Activated CD4-positive, alpha-beta memory T cell treated with anti-CD3 and anti-CD28 coated beads for 36 hours (primary cell): ENCODE results near the gene FAM193A. TPM values are rescaled to one million over a fixed set of nuclear protein-coding genes. Genes with fewer than 3 reads are reported as not detected.
"Not testable (repeated sequence)": the region's sequence is repeated elsewhere in the genome, so short reads cannot be mapped to it uniquely, and the experiment has no call there.

Experiments used
- CTCF ChIA-PET: fragments of 350-600 bp; sonication (Branson Sonifier 250); formaldehyde crosslinking; loops from one replicate; lab custom pipeline; 2021; ENCODE audit warnings: antibody characterized with exemption, inconsistent platforms; lab: Charles Lee
- POLR2A ChIA-PET: fragments of 350-600 bp; sonication (Branson Sonifier 250); formaldehyde crosslinking; loops from one replicate; lab custom pipeline; 2021; ENCODE audit warnings: antibody characterized with exemption; lab: Charles Lee
- DNase-seq: peaks from one replicate; pipeline ENCODE4 v3.0.0-alpha.2; 2020
- H3K27ac Mint-ChIP-seq: one replicate; pipeline ENCODE4 v1.8.0; 2021; ENCODE audit warnings: mixed read lengths
- H3K27me3 Mint-ChIP-seq: one replicate; pipeline ENCODE4 v1.8.0; 2021; ENCODE audit warnings: mixed read lengths
- H3K36me3 Mint-ChIP-seq: one replicate; pipeline ENCODE4 v1.8.0; 2021; ENCODE audit warnings: mixed read lengths
- H3K4me1 Mint-ChIP-seq: one replicate; pipeline ENCODE4 v1.8.0; 2021; ENCODE audit warnings: low read depth, mixed read lengths
- H3K4me3 Mint-ChIP-seq: one replicate; pipeline ENCODE4 v1.8.0; 2021; ENCODE audit warnings: mild to moderate bottlenecking, mixed read lengths
- H3K9me3 Mint-ChIP-seq: one replicate; pipeline ENCODE4 v1.8.0; 2021; ENCODE audit warnings: mixed read lengths
- intact Hi-C: fragments of 100-400 bp; cut with micrococcal nuclease; formaldehyde crosslinking; loops from one replicate; pipeline ENCODE4 v1.15.1; 2023
- total RNA-seq, 2 experiments: library from RNA; stranded (reverse); gene quantifications; one replicate each; pipeline ENCODE4 v1.2.3, GENCODE V29; 2021

FAM193A gene
- total RNA-seq, 2 experiments from 2014 or later, result 21.7 to 22.6 TPM

DNA sequence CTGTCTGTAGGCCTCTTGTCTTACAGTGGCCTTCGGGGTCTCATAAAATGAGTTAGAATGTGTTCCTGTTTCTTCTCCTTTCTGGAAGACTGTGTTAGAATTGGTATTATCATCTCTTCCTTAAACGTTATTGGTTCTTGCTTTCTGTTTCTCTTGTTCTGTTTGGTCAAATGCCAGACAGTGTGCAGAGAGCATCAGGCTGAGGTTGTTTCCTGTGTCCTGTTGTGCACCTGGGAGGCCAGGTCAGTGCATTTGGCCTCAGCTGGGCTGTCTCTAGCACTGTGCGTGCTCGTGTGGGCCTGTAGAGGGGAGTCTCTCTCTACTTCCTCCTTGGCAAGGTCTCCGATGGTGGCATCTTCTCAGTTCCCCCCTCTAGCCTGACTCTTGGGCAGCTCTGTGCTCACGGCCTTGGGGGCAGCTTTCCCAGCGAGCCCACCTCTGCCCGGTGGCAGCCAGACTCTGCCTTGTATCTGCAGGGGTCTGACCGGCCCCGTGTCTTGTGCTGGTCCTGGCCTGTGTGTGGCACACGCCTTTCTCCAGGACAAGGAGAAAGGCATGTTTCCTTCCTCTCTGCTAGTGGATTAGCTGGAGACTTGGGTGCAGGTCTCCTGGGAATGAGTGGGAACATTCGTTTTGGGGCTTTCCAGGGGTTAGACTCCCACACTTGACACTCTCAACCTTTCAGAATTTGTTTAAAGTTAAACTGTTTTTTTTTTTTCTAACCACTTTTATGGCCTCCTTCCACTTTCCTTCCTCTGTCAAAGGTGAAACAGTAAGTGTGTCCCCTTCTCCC lies 62.3 kb downstream of the FAM193A start:
- H3K9me3 Mint-ChIP-seq, result no peaks in the 10 kb centered on the region
- H3K4me3 Mint-ChIP-seq, result no peak overlapping the region
- ChIA-PET POLR2A (no interaction called here), CTCF (interaction anchor here (0.6 kb wide), 1 partner anchor 763 kb away, joined by 3 read pairs; no protein-coding TSS in a partner anchor)
- intact Hi-C loops, result no loop called here
- peak overlapping the region; percentile 60 for H3K27ac Mint-ChIP-seq
- DNase-seq, result no peak
- H3K4me1 Mint-ChIP-seq, result peaks cover 50% of the 10 kb centered on the region
- peaks cover 9% of the 10 kb centered on the region for H3K36me3 Mint-ChIP-seq
- no peaks in the 10 kb centered on the region for H3K27me3 Mint-ChIP-seq

DNA sequence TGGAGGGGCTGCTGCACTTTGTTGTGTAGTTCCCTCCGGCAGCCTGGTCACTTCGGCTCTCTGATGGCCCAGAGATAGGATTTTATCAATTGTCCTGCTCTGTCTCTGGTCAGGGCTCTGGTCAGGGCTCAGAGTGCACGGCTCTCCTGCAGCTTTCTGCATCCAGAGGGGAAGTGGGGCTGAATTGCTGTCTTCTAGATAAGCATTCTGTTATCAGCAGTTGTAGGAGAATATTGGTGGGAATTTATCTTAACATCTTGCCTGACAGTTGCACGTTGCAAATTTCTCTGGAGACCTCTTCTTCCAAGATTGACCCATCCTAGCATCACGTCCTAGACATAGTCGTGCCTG lies 62.8 kb downstream of the FAM193A start:
- Mint-ChIP-seq H3K9me3 (no peaks in the 10 kb centered on the region), H3K4me3 (no peak overlapping the region), H3K36me3 (peaks cover 9% of the 10 kb centered on the region), H3K4me1 (peaks cover 47% of the 10 kb centered on the region), H3K27me3 (no peaks in the 10 kb centered on the region), H3K27ac (peak overlapping the region; percentile 60)
- CTCF ChIA-PET, result interaction anchor here (0.6 kb wide), 1 partner anchor 763 kb away, joined by 3 read pairs; no protein-coding TSS in a partner anchor
- no peak for DNase-seq
- intact Hi-C loops, result no loop called here
- POLR2A ChIA-PET, result no interaction called here

DNA sequence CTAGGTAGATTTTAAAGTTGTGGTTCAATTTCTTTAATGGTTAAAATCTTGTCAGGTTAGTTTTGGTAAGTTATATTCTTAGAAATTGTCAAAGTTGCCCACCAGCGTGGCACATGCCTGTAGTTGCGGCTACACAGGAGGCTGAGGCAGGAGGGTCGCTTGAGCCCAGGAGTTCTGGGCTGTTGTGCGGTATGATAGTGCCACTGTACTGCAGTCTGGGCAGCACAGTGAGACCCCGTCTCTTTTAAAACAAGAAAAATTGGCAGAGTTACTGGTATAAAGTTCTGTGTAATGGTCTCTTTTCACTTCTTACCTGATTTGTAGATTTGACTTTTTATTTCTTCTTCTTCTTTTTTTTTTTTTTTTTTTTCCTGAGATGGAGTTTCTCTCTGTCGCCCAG lies 64.4 kb downstream of the FAM193A start:
- no peak overlapping the region for H3K4me3 Mint-ChIP-seq
- no peak overlapping the region for H3K27ac Mint-ChIP-seq
- intact Hi-C loops, result no loop called here
- peaks cover 13% of the 10 kb centered on the region for H3K36me3 Mint-ChIP-seq
- H3K27me3 Mint-ChIP-seq, result no peaks in the 10 kb centered on the region
- DNase-seq, result no peak
- CTCF ChIA-PET, result no interaction called here
- POLR2A ChIA-PET, result no interaction called here
- no peaks in the 10 kb centered on the region for H3K9me3 Mint-ChIP-seq
- H3K4me1 Mint-ChIP-seq, result peaks cover 49% of the 10 kb centered on the region

DNA sequence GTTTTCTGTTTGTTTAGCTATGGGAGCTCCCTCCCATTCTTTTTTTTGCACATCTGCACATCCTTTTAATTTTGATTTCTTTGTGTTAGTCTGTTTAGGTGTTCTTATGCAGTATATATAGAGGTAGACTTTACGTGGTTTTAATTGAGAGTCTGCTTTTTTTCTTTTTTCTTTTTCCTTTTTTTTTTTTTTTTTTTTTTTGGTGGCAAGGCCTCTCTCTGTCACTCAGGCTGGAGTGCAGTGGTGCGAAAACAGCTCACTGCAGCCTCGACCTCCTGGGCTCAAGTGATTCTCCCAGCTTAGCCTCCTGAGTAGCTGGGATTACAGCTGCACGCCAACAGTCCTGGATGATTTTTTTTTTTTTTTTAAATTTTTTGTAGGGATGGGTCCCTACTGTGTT lies 68.2 kb downstream of the FAM193A start:
- POLR2A ChIA-PET, result interaction anchor here (0.6 kb wide), 1 partner anchor 350 kb away, joined by 3 read pairs; no protein-coding TSS in a partner anchor
- no peaks in the 10 kb centered on the region for H3K9me3 Mint-ChIP-seq
- intact Hi-C loops, result no loop called here
- CTCF ChIA-PET, result no interaction called here
- H3K27me3 Mint-ChIP-seq, result no peaks in the 10 kb centered on the region
- no peak overlapping the region for H3K4me3 Mint-ChIP-seq
- H3K36me3 Mint-ChIP-seq, result peaks cover 6% of the 10 kb centered on the region
- no peak overlapping the region for H3K27ac Mint-ChIP-seq
- DNase-seq, result no peak
- peaks cover 21% of the 10 kb centered on the region for H3K4me1 Mint-ChIP-seq

DNA sequence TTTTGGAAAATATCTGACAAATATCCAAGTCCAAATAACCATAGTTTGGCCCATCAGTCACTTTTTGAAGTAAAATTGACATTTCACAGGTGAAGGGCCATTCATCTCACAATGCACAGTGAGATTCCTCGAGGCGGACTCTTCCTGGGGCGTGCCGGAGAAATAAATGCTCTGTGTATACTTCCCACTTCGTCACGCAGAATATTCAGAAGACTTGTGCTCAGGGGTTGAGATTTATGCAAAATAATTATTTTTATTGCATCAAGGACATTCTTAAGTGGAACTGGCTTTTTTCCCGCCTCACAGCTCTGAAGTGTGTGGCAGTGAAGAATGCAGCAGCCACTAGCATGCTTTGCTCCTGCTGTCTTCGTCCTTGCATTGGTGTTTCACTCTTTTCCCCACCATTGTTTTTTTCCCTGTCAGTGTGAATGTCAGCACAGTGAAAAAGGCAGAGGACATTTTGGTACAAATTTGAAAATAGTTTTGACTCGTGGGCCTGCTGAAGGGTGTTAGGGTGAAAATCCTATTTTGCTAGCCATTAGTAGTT lies 70.6 kb downstream of the FAM193A start:
- Mint-ChIP-seq H3K4me3 (no peak overlapping the region), H3K4me1 (peaks cover 25% of the 10 kb centered on the region), H3K9me3 (no peaks in the 10 kb centered on the region), H3K27ac (no peak overlapping the region), H3K36me3 (peaks cover 4% of the 10 kb centered on the region), H3K27me3 (no peaks in the 10 kb centered on the region)
- intact Hi-C loops, result no loop called here
- no peak for DNase-seq
- ChIA-PET CTCF (interaction anchor here (0.6 kb wide), 1 partner anchor 35 kb away, joined by 3 read pairs; no protein-coding TSS in a partner anchor), POLR2A (no interaction called here)

DNA sequence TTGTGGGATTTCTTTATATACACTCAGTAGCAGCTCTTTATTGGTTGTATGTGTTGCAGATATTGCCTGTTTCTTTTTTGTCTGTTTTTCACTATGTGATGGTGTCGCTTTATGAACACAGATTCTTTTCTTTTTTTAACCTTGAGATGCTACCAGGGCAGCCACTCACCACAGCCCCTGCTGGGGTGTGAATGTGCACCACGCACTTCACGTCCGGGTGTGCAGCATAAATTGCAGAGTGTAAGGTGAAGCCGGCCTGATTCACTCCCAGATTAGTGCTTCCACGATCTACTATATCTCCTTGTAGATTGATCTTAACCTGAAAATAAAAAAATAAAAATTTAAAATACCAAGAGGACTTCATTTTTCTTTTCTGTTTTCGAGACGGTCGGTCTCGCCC lies 71.4 kb downstream of the FAM193A start:
- H3K27me3 Mint-ChIP-seq, result no peaks in the 10 kb centered on the region
- CTCF ChIA-PET, result no interaction called here
- no peaks in the 10 kb centered on the region for H3K9me3 Mint-ChIP-seq
- peaks cover 27% of the 10 kb centered on the region for H3K4me1 Mint-ChIP-seq
- peaks cover 4% of the 10 kb centered on the region for H3K36me3 Mint-ChIP-seq
- POLR2A ChIA-PET, result no interaction called here
- DNase-seq, result no peak
- intact Hi-C loops, result no loop called here
- H3K27ac Mint-ChIP-seq, result no peak overlapping the region
- H3K4me3 Mint-ChIP-seq, result no peak overlapping the region

DNA sequence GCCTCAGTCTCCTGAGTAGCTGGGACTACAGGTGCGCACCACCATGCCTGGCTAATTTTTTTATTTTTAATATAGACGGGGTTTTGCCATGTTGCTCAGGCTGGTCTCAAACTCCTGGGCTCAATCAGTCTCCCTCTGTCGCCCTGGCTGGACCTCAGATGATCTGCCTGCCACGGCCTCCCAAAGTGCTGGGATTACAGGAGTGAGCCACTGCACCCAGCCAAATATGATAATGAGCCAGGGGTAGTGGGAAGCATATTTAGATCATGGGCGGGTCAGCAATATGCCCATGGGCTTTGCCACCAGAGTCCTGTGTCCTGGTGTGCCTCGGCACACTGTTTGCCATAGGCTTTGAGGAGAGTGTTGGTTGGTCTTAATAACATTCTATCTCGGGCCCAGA lies 71.8 kb downstream of the FAM193A start:
- Mint-ChIP-seq H3K9me3 (no peaks in the 10 kb centered on the region), H3K27ac (no peak overlapping the region), H3K4me3 (no peak overlapping the region), H3K27me3 (no peaks in the 10 kb centered on the region), H3K36me3 (peaks cover 4% of the 10 kb centered on the region), H3K4me1 (peaks cover 28% of the 10 kb centered on the region)
- intact Hi-C loops, result no loop called here
- DNase-seq, result no peak
- ChIA-PET POLR2A (no interaction called here), CTCF (no interaction called here)

DNA sequence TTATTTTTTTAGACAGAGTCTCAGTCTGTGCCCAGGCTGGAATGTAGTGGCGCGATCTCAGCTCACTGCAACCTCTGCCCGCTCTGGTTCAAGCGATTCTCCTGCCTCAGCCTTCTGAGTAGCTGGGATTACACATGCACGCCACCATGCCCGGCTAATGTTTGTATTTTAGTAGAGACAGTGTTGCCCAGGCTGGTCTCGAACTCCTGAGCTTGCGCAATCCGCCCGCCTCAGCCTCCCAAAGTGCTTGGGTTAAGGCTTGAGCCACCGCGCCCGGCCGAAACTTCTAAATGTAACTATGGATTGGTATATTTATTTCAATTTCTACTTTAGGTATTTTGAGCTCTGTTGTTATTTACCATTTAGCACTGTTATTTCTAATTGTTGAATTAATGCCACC lies 79.4 kb downstream of the FAM193A start:
- POLR2A ChIA-PET, result no interaction called here
- CTCF ChIA-PET, result no interaction called here
- peaks cover 32% of the 10 kb centered on the region for H3K4me1 Mint-ChIP-seq

DNA sequence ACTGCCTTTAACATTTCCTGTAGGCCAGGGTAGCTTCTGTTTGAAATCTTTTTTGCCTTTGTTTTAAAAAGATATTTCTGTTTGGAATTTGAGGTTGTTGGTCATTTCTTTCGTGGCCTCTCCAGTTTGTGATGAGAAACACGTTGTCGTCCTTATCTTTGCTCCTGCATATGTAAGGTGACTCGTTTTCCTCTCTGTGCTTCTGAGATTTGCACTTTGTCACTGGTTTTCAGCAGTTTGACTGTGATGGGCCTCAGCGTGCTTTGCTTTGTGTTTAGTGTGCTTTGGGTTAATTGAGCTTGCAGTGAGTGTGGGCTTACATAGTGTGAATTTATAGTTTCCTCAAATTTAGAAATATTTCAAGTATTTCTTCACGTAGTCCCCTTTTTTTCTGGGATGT lies 81.5 kb downstream of the FAM193A start:
- CTCF ChIA-PET, result no interaction called here
- no peak overlapping the region for H3K4me3 Mint-ChIP-seq
- no peaks in the 10 kb centered on the region for H3K9me3 Mint-ChIP-seq

More for the DNA sequence above, 79.4 kb downstream of the FAM193A start:
- Mint-ChIP-seq H3K27me3 (no peaks in the 10 kb centered on the region), H3K36me3 (no peaks in the 10 kb centered on the region), H3K27ac (no peak overlapping the region), H3K4me3 (no peak overlapping the region), H3K9me3 (no peaks in the 10 kb centered on the region)
- DNase-seq, result no peak
- intact Hi-C loops, result no loop called here

DNA sequence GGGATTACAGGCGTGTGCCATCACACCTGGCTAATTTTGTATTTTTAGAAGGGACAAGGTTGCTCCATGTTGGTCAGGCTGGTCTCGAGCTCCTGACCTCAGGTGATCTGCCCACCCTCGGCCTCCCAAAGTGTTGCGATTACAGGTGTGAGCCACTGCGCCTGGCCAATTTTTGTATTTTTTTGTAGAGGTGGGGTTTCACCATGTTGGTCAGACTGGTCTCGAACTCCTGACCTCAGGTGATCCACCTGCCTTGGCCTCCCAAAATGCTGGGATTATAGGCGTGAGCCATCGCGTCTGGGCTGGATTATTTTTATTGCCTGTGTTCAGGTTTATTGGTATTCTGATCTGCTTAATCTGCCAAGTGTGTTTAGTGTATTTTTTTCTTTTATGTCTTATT lies 82.3 kb downstream of the FAM193A start:
- H3K4me3 Mint-ChIP-seq, H3K36me3 Mint-ChIP-seq, DNase-seq, CTCF ChIA-PET, intact Hi-C loops, H3K9me3 Mint-ChIP-seq, POLR2A ChIA-PET, H3K27me3 Mint-ChIP-seq, H3K27ac Mint-ChIP-seq: not testable (repeated sequence)
- peaks cover 42% of the 10 kb centered on the region for H3K4me1 Mint-ChIP-seq

More for the DNA sequence above, 81.5 kb downstream of the FAM193A start:
- no peaks in the 10 kb centered on the region for H3K27me3 Mint-ChIP-seq
- POLR2A ChIA-PET, result no interaction called here
- intact Hi-C loops, result no loop called here
- no peak overlapping the region for H3K27ac Mint-ChIP-seq
- DNase-seq, result no peak
- peaks cover 41% of the 10 kb centered on the region for H3K4me1 Mint-ChIP-seq
- H3K36me3 Mint-ChIP-seq, result no peaks in the 10 kb centered on the region

DNA sequence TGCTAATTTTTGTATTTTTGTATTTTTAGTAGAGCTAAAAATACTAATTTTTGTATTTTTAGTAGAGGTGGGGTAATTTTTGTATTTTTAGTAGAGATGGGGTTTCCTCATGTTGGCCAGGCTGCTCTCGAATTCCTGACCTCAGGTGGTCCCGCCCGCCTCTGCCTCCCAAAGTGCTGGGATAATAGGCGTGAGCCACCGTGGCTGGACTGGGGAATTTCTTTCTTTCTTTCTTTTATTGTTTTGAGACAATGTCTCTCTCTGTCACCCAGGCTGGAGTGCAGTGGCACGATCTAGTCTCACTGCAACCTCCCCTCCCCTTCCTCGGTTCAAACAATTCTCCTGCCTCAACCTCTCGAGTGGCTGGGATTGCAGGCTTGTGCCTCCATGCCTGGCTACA lies 83.0 kb downstream of the FAM193A start:
- H3K36me3 Mint-ChIP-seq, result no peaks in the 10 kb centered on the region
- no peak overlapping the region for H3K4me3 Mint-ChIP-seq
- no peak overlapping the region for H3K27ac Mint-ChIP-seq
- no peaks in the 10 kb centered on the region for H3K9me3 Mint-ChIP-seq
- no peaks in the 10 kb centered on the region for H3K27me3 Mint-ChIP-seq
- ChIA-PET POLR2A (no interaction called here), CTCF (no interaction called here)
- peaks cover 39% of the 10 kb centered on the region for H3K4me1 Mint-ChIP-seq
- intact Hi-C loops, result no loop called here
- no peak for DNase-seq

DNA sequence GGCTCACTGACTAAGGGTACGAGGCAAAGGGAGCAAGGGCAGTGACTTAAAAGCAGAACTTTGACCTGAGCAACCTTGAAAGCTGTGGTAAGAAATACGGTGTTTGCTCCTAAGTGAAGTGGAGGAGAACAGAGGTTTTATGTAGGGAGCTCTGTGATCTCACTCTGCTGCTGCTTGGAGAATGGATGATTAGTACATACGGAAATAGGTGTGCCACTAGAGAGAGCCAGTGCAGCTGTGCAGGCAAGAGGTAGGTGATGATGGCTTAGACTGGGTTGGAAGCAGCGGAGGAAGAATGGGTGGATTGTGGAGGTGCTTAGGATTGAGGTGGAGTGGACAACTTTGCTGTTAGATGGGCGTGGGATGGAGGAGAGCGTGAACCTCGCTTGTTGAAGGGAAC lies 85.0 kb downstream of the FAM193A start:
- peaks cover 1% of the 10 kb centered on the region for H3K36me3 Mint-ChIP-seq

DNA sequence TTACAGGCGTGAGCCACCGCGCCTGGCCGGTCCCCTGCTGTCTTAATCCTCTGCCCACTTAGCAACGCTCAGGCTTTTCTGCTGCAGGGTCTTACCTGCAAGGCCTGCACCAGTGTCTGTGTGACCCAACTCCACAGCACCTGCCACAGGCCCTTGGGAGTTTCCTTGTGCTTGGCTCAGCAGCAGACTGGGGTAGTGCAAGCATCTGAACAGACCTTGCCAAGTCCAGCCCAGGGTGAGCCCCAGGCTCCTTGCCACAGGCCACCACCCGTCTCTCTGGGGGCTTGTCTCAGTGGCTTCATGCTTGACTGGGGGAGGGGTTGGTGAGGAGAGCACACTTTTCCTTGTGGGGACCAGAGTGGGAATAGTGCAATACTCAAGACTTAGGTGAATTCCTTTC lies 87.0 kb downstream of the FAM193A start:
- CTCF ChIA-PET, result no interaction called here
- H3K36me3 Mint-ChIP-seq, result peaks cover 6% of the 10 kb centered on the region
- H3K27me3 Mint-ChIP-seq, result no peaks in the 10 kb centered on the region

More for the DNA sequence above, 85.0 kb downstream of the FAM193A start:
- Mint-ChIP-seq H3K27me3 (no peaks in the 10 kb centered on the region), H3K4me1 (peaks cover 32% of the 10 kb centered on the region), H3K27ac (no peak overlapping the region), H3K4me3 (no peak overlapping the region), H3K9me3 (no peaks in the 10 kb centered on the region)
- intact Hi-C loops, result no loop called here
- DNase-seq, result no peak
- POLR2A ChIA-PET, result no interaction called here
- CTCF ChIA-PET, result no interaction called here

More for the DNA sequence above, 87.0 kb downstream of the FAM193A start:
- no peak for DNase-seq
- peaks cover 24% of the 10 kb centered on the region for H3K4me1 Mint-ChIP-seq
- no peak overlapping the region for H3K4me3 Mint-ChIP-seq
- POLR2A ChIA-PET, result no interaction called here
- no peak overlapping the region for H3K27ac Mint-ChIP-seq
- intact Hi-C loops, result no loop called here
- no peaks in the 10 kb centered on the region for H3K9me3 Mint-ChIP-seq
